H1 (cell line): ENCODE measurements around the gene WBP1. TPM values are rescaled to one million over a fixed set of nuclear protein-coding genes. Genes with fewer than 3 reads are reported as not detected.
A peak's percentile ranks its signal among the peaks of the same experiment; 100 is the strongest.

Experiments used
- CTCF ChIA-PET: fragments of 300-600 bp; sonication (Branson Sonifier 250); formaldehyde crosslinking; loops from one replicate; lab custom pipeline; 2021; ENCODE audit not compliant: partially characterized antibody; lab: Charles Lee
- POLR2A ChIA-PET: fragments of 300-600 bp; sonication (Branson Sonifier 250); formaldehyde crosslinking; loops from one replicate; lab custom pipeline; 2021; ENCODE audit warnings: inconsistent platforms; ENCODE audit not compliant: partially characterized antibody; lab: Charles Lee
- DNase-seq, 2 experiments: peaks; one replicate each; pipeline versions ENCODE4 v3.0.0 to v3.0.0-alpha.2; 2010 to 2022; ENCODE audit warnings: low spot score in 2 of 2, low read depth in 1 of 2, mixed read lengths in 1 of 2
- FAIRE-seq: peaks from 2 replicates; lab custom pipeline; 2011; peaks lifted over from hg19 to GRCh38; lab: Jason Lieb, UNC
- H2AFZ ChIP-seq: 2 replicates; pipeline ENCODE4 v1.8.1; 2012; ENCODE audit warnings: low read length, inconsistent platforms
- H2AK5ac ChIP-seq: 2 replicates; pipeline ENCODE4 v1.6.1; 2013; ENCODE audit warnings: low read depth, low read length
- H2BK120ac ChIP-seq: replicated peaks from 2 replicates; pipeline ENCODE3; 2013; ENCODE audit warnings: low read depth, low read length, inconsistent platforms
- H2BK12ac ChIP-seq: 2 replicates; pipeline ENCODE4 v1.6.1; 2013; ENCODE audit warnings: low read depth, low read length
- H2BK15ac ChIP-seq: 2 replicates; pipeline ENCODE4 v1.6.1; 2013; ENCODE audit warnings: low read length
- H2BK20ac ChIP-seq: 2 replicates; pipeline ENCODE4 v1.6.1; 2013; ENCODE audit warnings: low read length
- H2BK5ac ChIP-seq: 2 replicates; pipeline ENCODE4 v1.6.1; 2013; ENCODE audit warnings: low read depth, low read length
- H3K14ac ChIP-seq: 2 replicates; pipeline ENCODE4 v1.6.1; 2013; ENCODE audit warnings: inconsistent platforms; ENCODE audit not compliant: insufficient read length
- H3K18ac ChIP-seq: 2 replicates; pipeline ENCODE4 v1.6.1; 2013; ENCODE audit warnings: low read length; ENCODE audit errors: extremely low read depth
- H3K23ac ChIP-seq: 2 replicates; pipeline ENCODE4 v1.6.1; 2013; ENCODE audit warnings: inconsistent platforms; ENCODE audit not compliant: insufficient read length
- H3K23me2 ChIP-seq: 2 replicates; pipeline ENCODE4 v1.6.1; 2013; ENCODE audit warnings: low read depth, low read length
- H3K27ac ChIP-seq: 2 replicates; pipeline ENCODE4 v1.6.1; 2011; ENCODE audit warnings: low read depth, low read length, inconsistent platforms
- H3K27me3 ChIP-seq, 4 experiments: replicated peaks in 1 of 4; 1 replicate in 1 of 4; 2 replicates in 3 of 4; pipeline versions ENCODE4 v1.6.1 to v1.8.1; 2011 to 2013; ENCODE audit warnings: low read length in 3 of 4, mild to moderate bottlenecking in 3 of 4, inconsistent platforms in 2 of 4, mixed read lengths in 2 of 4, moderate library complexity in 1 of 4; ENCODE audit not compliant: control insufficient read depth in 3 of 4, insufficient read depth in 3 of 4; ENCODE audit errors: extremely low read depth in 1 of 4
- H3K36me3 ChIP-seq, 4 experiments: 2 replicates each; pipeline versions ENCODE4 v1.6.1 to v1.8.1; 2011 to 2013; ENCODE audit warnings: mild to moderate bottlenecking in 4 of 4, low read length in 3 of 4, moderate library complexity in 2 of 4, control low read depth in 1 of 4, inconsistent platforms in 1 of 4; ENCODE audit not compliant: insufficient read depth in 4 of 4, control insufficient read depth in 2 of 4
- H3K4ac ChIP-seq: replicated peaks from 2 replicates; pipeline ENCODE3; 2013; ENCODE audit warnings: low read length, low read depth, mixed read lengths, inconsistent platforms; ENCODE audit not compliant: insufficient read length
- H3K4me1 ChIP-seq, 4 experiments: replicated peaks in 1 of 4; 1 replicate in 1 of 4; 2 replicates in 3 of 4; pipeline versions ENCODE4 v1.6.1 to v1.8.1; 2011 to 2013; ENCODE audit warnings: low read length in 3 of 4, inconsistent platforms in 2 of 4, mixed read lengths in 1 of 4; ENCODE audit not compliant: insufficient read depth in 4 of 4, control insufficient read depth in 3 of 4
- H3K4me2 ChIP-seq, 2 experiments: 2 replicates each; pipeline versions ENCODE4 v1.6.1 to v1.8.1; 2011 to 2013; ENCODE audit warnings: low read depth in 2 of 2, low read length in 2 of 2, control low read depth in 1 of 2, inconsistent platforms in 1 of 2, mild to moderate bottlenecking in 1 of 2; ENCODE audit not compliant: insufficient read depth in 1 of 2
- H3K4me3 ChIP-seq, 4 experiments: fragments of 200-600, 300-600 bp in 1 of 4; sonication (generic), shearing (Covaris generic), sonication (Bioruptor Twin) in 1 of 4; 2 replicates each; pipeline versions ENCODE4 v1.5.1 to v1.8.1; 2011 to 2016; ENCODE audit warnings: low read length in 4 of 4, low read depth in 3 of 4, control low read depth in 2 of 4, inconsistent platforms in 2 of 4, mild to moderate bottlenecking in 2 of 4, mixed read lengths in 1 of 4, moderate library complexity in 1 of 4; ENCODE audit not compliant: insufficient read depth in 2 of 4; ENCODE audit errors: extremely low read depth in 1 of 4
- H3K56ac ChIP-seq: replicated peaks from 2 replicates; pipeline ENCODE3; 2013; ENCODE audit warnings: low read depth, mild to moderate bottlenecking, mixed read lengths, low read length, inconsistent platforms; ENCODE audit not compliant: insufficient read length
- H3K79me1 ChIP-seq: 2 replicates; pipeline ENCODE4 v1.6.1; 2013; ENCODE audit warnings: low read depth, low read length, control low read depth
- H3K79me2 ChIP-seq, 2 experiments: 2 replicates each; pipeline versions ENCODE4 v1.6.1 to v1.8.1; 2012 to 2013; ENCODE audit warnings: low read length in 2 of 2, mild to moderate bottlenecking in 2 of 2, inconsistent platforms in 1 of 2; ENCODE audit not compliant: insufficient read depth in 2 of 2, control insufficient read depth in 1 of 2
- H3K9ac ChIP-seq, 4 experiments: replicated peaks in 1 of 4; 1 replicate in 1 of 4; 2 replicates in 3 of 4; pipeline versions ENCODE4 v1.6.1 to v1.8.1; 2011 to 2013; ENCODE audit warnings: low read depth in 3 of 4, low read length in 3 of 4, control low read depth in 2 of 4, mild to moderate bottlenecking in 2 of 4, moderate library complexity in 2 of 4, inconsistent platforms in 1 of 4; ENCODE audit errors: extremely low read depth in 1 of 4
- H3K9me3 ChIP-seq, 2 experiments: 2 replicates each; pipeline versions ENCODE4 v1.6.1 to v1.8.1; 2012 to 2013; ENCODE audit warnings: mild to moderate bottlenecking in 2 of 2, moderate library complexity in 2 of 2, control low read depth in 1 of 2, inconsistent platforms in 1 of 2, low read depth in 1 of 2, low read length in 1 of 2, mixed read lengths in 1 of 2; ENCODE audit not compliant: insufficient read depth in 2 of 2
- H4K20me1 ChIP-seq, 2 experiments: replicated peaks in 1 of 2; 2 replicates each; pipeline versions ENCODE3 to v1.8.1; 2011 to 2013; ENCODE audit warnings: inconsistent platforms in 2 of 2, low read length in 2 of 2, mild to moderate bottlenecking in 1 of 2; ENCODE audit not compliant: insufficient read depth in 2 of 2, control insufficient read depth in 1 of 2
- H4K5ac ChIP-seq: 2 replicates; pipeline ENCODE4 v1.6.1; 2013; ENCODE audit warnings: low read length, low read depth, mixed read lengths, inconsistent platforms; ENCODE audit not compliant: insufficient read length
- H4K8ac ChIP-seq: 2 replicates; pipeline ENCODE4 v1.8.0; 2013; ENCODE audit warnings: mild to moderate bottlenecking, moderate library complexity, low read length, inconsistent platforms; ENCODE audit not compliant: insufficient read depth; ENCODE audit errors: extremely low read depth
- H4K91ac ChIP-seq: replicated peaks from 2 replicates; pipeline ENCODE3; 2013; ENCODE audit warnings: low read length, mixed read lengths, inconsistent platforms; ENCODE audit not compliant: insufficient read length
- KDM4A ChIP-seq: IDR thresholded peaks from one replicate; pipeline ENCODE4 v1.7.1; 2012; ENCODE audit warnings: low read depth, mild to moderate bottlenecking, moderate library complexity, low read length, inconsistent platforms; ENCODE audit not compliant: severe bottlenecking
- RNF2 ChIP-seq: fragments of 200-900, 300-1000 bp; sonication (generic); IDR thresholded peaks from 2 replicates; pipeline ENCODE4 v1.7.1; 2016; ENCODE audit warnings: borderline replicate concordance, low read depth, mild to moderate bottlenecking, antibody characterized with exemption, low read length; ENCODE audit not compliant: poor library complexity, severe bottlenecking; ENCODE audit errors: missing control alignments
- WGBS, 2 experiments: shearing (Covaris generic) in 1 of 2; methylation state at CpG; one replicate each; pipeline versions ENCODE4 v1.1.6 to v1.1.7; 2013 to 2015; ENCODE audit warnings: low lambda C conversion rate in 2 of 2, mixed read lengths in 2 of 2, inconsistent platforms in 1 of 2, low coverage in 1 of 2, missing lambda C conversion rate in 1 of 2; ENCODE audit not compliant: insufficient replicate concordance in 2 of 2, insufficient coverage in 1 of 2, insufficient read length in 1 of 2; ENCODE audit errors: extremely low coverage in 1 of 2, missing lambda C conversion rate in 1 of 2; 5-methylcytosine and 5-hydroxymethylcytosine counted together
- polyA plus RNA-seq, 7 experiments: library from polyadenylated mRNA; depleted of rRNA in 3 of 7; stranded (reverse) in 5 of 7; unstranded in 2 of 7; fragments of >200 nt in 5 of 7; fragments of 200-250 nt in 2 of 7; gene quantifications; 1 replicate in 5 of 7; 2 replicates in 1 of 7; 4 replicates in 1 of 7; pipeline versions ENCODE4 v1.2.1 to v1.2.3, GENCODE V29; 2011 to 2013; ENCODE audit warnings: missing spikeins in 2 of 7, mixed read lengths in 2 of 7
- total RNA-seq: library from RNA; stranded (reverse); fragmentation: NEBNext Ultra II Directional; extraction: Animal tissue kit (Norgen Biotek cat#: 25700); gene quantifications from 2 replicates; pipeline ENCODE4 v1.2.1, GENCODE V29; 2021
- TF ChIP-seq, protein P1 (sequence below): IDR thresholded peaks from 2 replicates; pipeline ENCODE4 v1.6.1; 2012; ENCODE audit warnings: inconsistent platforms
- TF ChIP-seq, protein P2 (sequence below): IDR thresholded peaks from 2 replicates; pipeline ENCODE4 v1.6.1; 2012; ENCODE audit warnings: inconsistent platforms

WBP1 gene
- total and polyA plus RNA-seq, 2 of the 8 experiments (the other 6 are each of a cell fraction or from before 2014, with no cell fraction given), result 57.2 to 190 TPM

DNA sequence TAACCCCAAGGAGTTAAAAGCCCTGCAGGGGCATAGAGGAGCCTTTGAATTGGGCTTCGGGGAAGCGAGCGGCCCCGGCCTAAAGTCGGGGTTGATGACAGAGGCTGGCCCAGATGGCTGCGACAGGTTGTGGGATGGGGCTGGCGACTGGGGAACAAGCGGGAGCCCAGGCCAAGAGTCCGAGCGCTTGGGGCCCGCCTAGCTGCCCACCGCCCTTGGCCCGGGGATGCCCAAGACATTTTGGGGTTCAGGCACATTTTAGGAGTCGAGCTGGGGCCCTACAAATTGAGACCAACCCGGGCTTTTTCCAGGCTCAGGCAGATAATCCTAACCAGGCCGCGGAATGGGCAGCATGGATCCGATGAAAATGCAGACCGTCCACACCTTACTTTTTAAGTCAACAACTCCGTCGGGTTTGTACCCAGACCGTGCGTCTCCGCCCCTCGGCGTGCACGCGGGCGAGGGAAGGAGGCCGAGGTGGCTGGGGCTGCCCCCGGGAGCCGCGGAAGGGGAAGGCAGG lies 17.0 kb upstream of the WBP1 start:
- Histone ChIP-seq H3K4me3 (peak overlapping the region; percentile 69 to 90 (median 80)), H3K56ac (peak overlapping the region; percentile 38), H3K4ac (no peak overlapping the region), H2BK20ac (no peak overlapping the region), H3K9me3 (no peaks in the 10 kb centered on the region), H3K79me1 (peaks cover 13% of the 10 kb centered on the region; the same call in 1 of the 2 replicates), H2AFZ (0 out of 2 replicates have a peak overlapping the region, but pooled peaks have one; percentile 71), H2BK12ac (no peak overlapping the region), H2BK5ac (peak overlapping the region; percentile 81; the same call in 1 of the 2 replicates), H4K91ac (peak overlapping the region; percentile 38), H3K36me3 (peaks cover 0 to under 1% (median 0%) of the 10 kb centered on the region in 4 experiments; a peak in 1 of 8 replicates), H3K27ac (peak overlapping the region; percentile 87), H2BK120ac (no peak overlapping the region), H3K27me3 (no peaks in the 10 kb centered on the region; a peak in 2 of 7 replicates), H3K14ac (no peak overlapping the region), H4K20me1 (peaks cover 3 to 6% of the 10 kb centered on the region in 2 experiments), H3K23me2 (peaks cover 6% of the 10 kb centered on the region; the same call in 1 of the 2 replicates), H2AK5ac (no peak overlapping the region), H3K79me2 (peaks cover 4 to 34% of the 10 kb centered on the region in 2 experiments; a peak in 2 of 4 replicates), H3K4me2 (peak overlapping the region; percentile 68 to 92), H4K8ac (peak overlapping the region; percentile 72; the same call in 1 of the 2 replicates), H3K18ac (peak overlapping the region; percentile 92), H2BK15ac (no peak overlapping the region), H3K4me1 (peaks cover 4 to 24% (median 16%) of the 10 kb centered on the region in 4 experiments; a peak in 6 of 7 replicates), H4K5ac (peak overlapping the region; percentile 28), H3K9ac (peak overlapping the region; percentile 64 to 77 (median 76)), H3K23ac (no peak overlapping the region)
- ChIA-PET CTCF (interaction anchor here (1.1 to 3.1 kb wide), 5 partner anchors 16 to 52 kb away, joined by 3 to 16 read pairs (median 4); partner anchors contain the start of genes CCDC142, TTC31 and WBP1), POLR2A (interaction anchor here (0.6 to 3.9 kb wide), 15 partner anchors 9 to 92 kb away, joined by 3 to 66 read pairs (median 13); partner anchors contain the start of genes C2orf81, CCDC142, INO80B and MOGS)
- TF ChIP-seq RNF2 (no peak), KDM4A (peak; percentile 32)
- TF ChIP-seq, protein P1, sequence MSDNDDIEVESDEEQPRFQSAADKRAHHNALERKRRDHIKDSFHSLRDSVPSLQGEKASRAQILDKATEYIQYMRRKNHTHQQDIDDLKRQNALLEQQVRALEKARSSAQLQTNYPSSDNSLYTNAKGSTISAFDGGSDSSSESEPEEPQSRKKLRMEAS, result 0 out of 2 replicates have a peak, but pooled peaks have one; percentile 41
- TF ChIP-seq, protein P2, sequence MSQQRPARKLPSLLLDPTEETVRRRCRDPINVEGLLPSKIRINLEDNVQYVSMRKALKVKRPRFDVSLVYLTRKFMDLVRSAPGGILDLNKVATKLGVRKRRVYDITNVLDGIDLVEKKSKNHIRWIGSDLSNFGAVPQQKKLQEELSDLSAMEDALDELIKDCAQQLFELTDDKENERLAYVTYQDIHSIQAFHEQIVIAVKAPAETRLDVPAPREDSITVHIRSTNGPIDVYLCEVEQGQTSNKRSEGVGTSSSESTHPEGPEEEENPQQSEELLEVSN, result peak; percentile 8; the same call in 1 of the 2 replicates
- FAIRE-seq (no peak), DNase-seq (no peak)
- 3% methylated on average over 31 of the region's 33 CpGs; no CpG with 5 or more reads in 1 of the 2 experiments for WGBS, 2 experiments
